Smooth muscle cell of bladder (primary cell): ENCODE data around the gene ATP6AP1. TPM values are rescaled to one million over a fixed set of nuclear protein-coding genes. Genes with fewer than 3 reads are reported as not detected.

Experiments
- total RNA-seq: library from RNA; depleted of rRNA; stranded (reverse); fragments of >200 nt; gene quantifications from 2 replicates; pipeline ENCODE4 v1.2.3, GENCODE V29; 2014

Gene ATP6AP1
- 46.6 and 57.0 TPM in 2 replicates for total RNA-seq

GRCh38 chrX:154428176-154429171 is at the start of gene ATP6AP1:
Gene ATP6AP1 (plus strand): TSS chrX:154428677. CDS start chrX:154428693, 16 bp downstream.

GRCh38 chrX:154378799-154379568 is 49.5 kb upstream of the ATP6AP1 start, which contains the start of gene EMD:
Gene EMD (plus strand): TSS chrX:154379295. CDS start chrX:154379485, 190 bp downstream.

GRCh38 chrX:154397888-154398667 is 30.4 kb upstream of the ATP6AP1 start, which contains the start of gene RPL10:
Gene RPL10 (plus strand): TSS chrX:154398377. CDS start chrX:154398520, 143 bp downstream.

GRCh38 chrX:154409222-154409871 is 19.1 kb upstream of the ATP6AP1 start, which contains the start of gene DNASE1L1:
Gene DNASE1L1 (minus strand): TSS chrX:154409254. CDS start chrX:154405568, 3,686 bp downstream.

GRCh38 chrX:154436983-154437752 is 8.7 kb downstream of the ATP6AP1 start, which contains the start of gene GDI1:
Gene GDI1 (plus strand): TSS chrX:154437154. CDS start chrX:154437255, 101 bp downstream.

GRCh38 chrX:154443992-154444754 is 15.7 kb downstream of the ATP6AP1 start, which contains the start of gene FAM50A:
Gene FAM50A (plus strand): TSS chrX:154444141. CDS start chrX:154444236, 95 bp downstream.

GRCh38 chrX:154458116-154458953 is 29.9 kb downstream of the ATP6AP1 start, which contains the start of gene PLXNA3:
Gene PLXNA3 (plus strand): TSS chrX:154458281. CDS start chrX:154460184, 1,903 bp downstream.

GRCh38 chrX:154478728-154479622 is 50.5 kb downstream of the ATP6AP1 start, which contains the start of gene LAGE3:
Gene LAGE3 (minus strand): TSS chrX:154479281. CDS start chrX:154478915, 366 bp downstream.

Other genes with a start within 250 kb of the ATP6AP1 start
- gene OPN1MW, start 246.1 kb upstream of the ATP6AP1 start, total RNA-seq: not detected in 2 replicates
- gene OPN1MW2, start 208.9 kb upstream of the ATP6AP1 start, total RNA-seq: not detected in 2 replicates
- not detected in 2 replicates for gene OPN1MW3, start 171.1 kb upstream of the ATP6AP1 start, total RNA-seq
- gene TEX28, start 133.6 kb upstream of the ATP6AP1 start, total RNA-seq: not detected in 2 replicates
- gene TKTL1, start 132.9 kb upstream of the ATP6AP1 start, total RNA-seq: not detected in 2 replicates
- gene FLNA, start 54.0 kb upstream of the ATP6AP1 start, total RNA-seq: 1,760 and 2,009 TPM in 2 replicates
- gene EMD, start 49.4 kb upstream of the ATP6AP1 start, total RNA-seq: 20.9 and 21.5 TPM in 2 replicates
- gene RPL10, start 30.3 kb upstream of the ATP6AP1 start, total RNA-seq: 2,454 and 2,688 TPM in 2 replicates
- 65.9 and 68.6 TPM in 2 replicates for gene DNASE1L1, start 19.4 kb upstream of the ATP6AP1 start, total RNA-seq
- gene TAFAZZIN, start 17.1 kb upstream of the ATP6AP1 start, total RNA-seq: 10.8 and 14.1 TPM in 2 replicates
- gene GDI1, start 8.5 kb downstream of the ATP6AP1 start, total RNA-seq: 58.6 and 81.1 TPM in 2 replicates
- 101 and 107 TPM in 2 replicates for gene FAM50A, start 15.5 kb downstream of the ATP6AP1 start, total RNA-seq
- gene PLXNA3, start 29.6 kb downstream of the ATP6AP1 start, total RNA-seq: 6.7 and 17.0 TPM in 2 replicates
- 13.7 and 18.5 TPM in 2 replicates for gene LAGE3, start 50.6 kb downstream of the ATP6AP1 start, total RNA-seq
- 30.3 and 39.9 TPM in 2 replicates for gene UBL4A, start 57.9 kb downstream of the ATP6AP1 start, total RNA-seq
- gene SLC10A3, start 62.0 kb downstream of the ATP6AP1 start, total RNA-seq: 11.8 and 22.7 TPM in 2 replicates
- gene FAM3A, start 87.6 kb downstream of the ATP6AP1 start, total RNA-seq: 32.1 and 41.6 TPM in 2 replicates
- gene G6PD, start 118.2 kb downstream of the ATP6AP1 start, total RNA-seq: 90.3 and 91.0 TPM in 2 replicates
- gene IKBKG, start 118.9 kb downstream of the ATP6AP1 start, total RNA-seq: 13.4 and 13.7 TPM in 2 replicates
- gene CTAG1A, start 156.5 kb downstream of the ATP6AP1 start, total RNA-seq: 0.18 TPM in 1 of 2 replicates, not detected in the other
- not detected in 2 replicates for gene CTAG1B, start 190.6 kb downstream of the ATP6AP1 start, total RNA-seq
- not detected in 2 replicates for gene CTAG2, start 224.9 kb downstream of the ATP6AP1 start, total RNA-seq